ENCODE results near the gene ZDHHC11B.
A peak's percentile ranks its signal among the peaks of the same experiment; 100 is the strongest.
"Not testable (repeated sequence)": the region's sequence is repeated elsewhere in the genome, so short reads cannot be mapped to it uniquely, and the experiment has no call there.

Gene ZDHHC11B

GRCh38 chr5:694042-694431, 90.5 kb downstream of the ZDHHC11B start:
- DNase-seq (ENCODE audit: low spot score); in situ Hi-C loops (cut with MboI; ENCODE audit: low pct_unique_long_range_greater_than_20kb, low sequenced_read_pairs, unreplicated experiment): not testable (repeated sequence)

GRCh38 chr5:693271-694041, 91.1 kb downstream of the ZDHHC11B start, which contains the start of gene TPPP:
TSS of gene TPPP (minus strand) at chr5:693352. CDS start at chr5:678060, 15,292 bp downstream.
- peak; percentile 93 for DNase-seq (ENCODE audit: low spot score)
- in situ Hi-C loops (cut with MboI; ENCODE audit: low pct_unique_long_range_greater_than_20kb, low sequenced_read_pairs, unreplicated experiment) = not testable (repeated sequence)

GRCh38 chr5:692529-693041, 91.9 kb downstream of the ZDHHC11B start:
- in situ Hi-C loops (cut with MboI; ENCODE audit: low pct_unique_long_range_greater_than_20kb, low sequenced_read_pairs, unreplicated experiment); DNase-seq (ENCODE audit: low spot score): not testable (repeated sequence)

GRCh38 chr5:691817-692528, 92.6 kb downstream of the ZDHHC11B start:
- TF ChIP-seq CTCF (IDR thresholded peaks at IDR 0.05; ENCODE audit: extremely low read depth, insufficient read depth, missing control alignments) = no peak
- in situ Hi-C loops (cut with MboI; ENCODE audit: low pct_unique_long_range_greater_than_20kb, low sequenced_read_pairs, unreplicated experiment) = no loop called here
- no peak for DNase-seq (ENCODE audit: low spot score)

- DNase-seq (ENCODE audit: low spot score); in situ Hi-C loops (cut with MboI; ENCODE audit: low pct_unique_long_range_greater_than_20kb, low sequenced_read_pairs, unreplicated experiment): not testable (repeated sequence)
Observed at GRCh38 chr5:691049-691448, 93.5 kb downstream of the ZDHHC11B start.

- in situ Hi-C loops (cut with MboI; ENCODE audit: low pct_unique_long_range_greater_than_20kb, low sequenced_read_pairs, unreplicated experiment); DNase-seq (ENCODE audit: low spot score): not testable (repeated sequence)
Observed at GRCh38 chr5:690293-690692, 94.2 kb downstream of the ZDHHC11B start.

- in situ Hi-C loops (cut with MboI; ENCODE audit: low pct_unique_long_range_greater_than_20kb, low sequenced_read_pairs, unreplicated experiment) = loop anchor here (10.0 kb wide), 1 partner anchor 86 kb away; no protein-coding TSS in a partner anchor
- DNase-seq (ENCODE audit: low spot score) = not testable (repeated sequence)
Observed at GRCh38 chr5:688348-689010, 96.0 kb downstream of the ZDHHC11B start.

GRCh38 chr5:686936-687335, 97.6 kb downstream of the ZDHHC11B start:
- DNase-seq (ENCODE audit: low spot score) = not testable (repeated sequence)
- in situ Hi-C loops (cut with MboI; ENCODE audit: low pct_unique_long_range_greater_than_20kb, low sequenced_read_pairs, unreplicated experiment) = loop anchor here (10.0 kb wide), 1 partner anchor 88 kb away; no protein-coding TSS in a partner anchor

- in situ Hi-C loops (cut with MboI; ENCODE audit: low pct_unique_long_range_greater_than_20kb, low sequenced_read_pairs, unreplicated experiment) = loop anchor here (10.0 kb wide), 1 partner anchor 89 kb away; no protein-coding TSS in a partner anchor
- not testable (repeated sequence) for DNase-seq (ENCODE audit: low spot score)
Observed at GRCh38 chr5:686172-686523, 98.4 kb downstream of the ZDHHC11B start.

GRCh38 chr5:685262-686171, 99.0 kb downstream of the ZDHHC11B start:
- TF ChIP-seq CTCF (IDR thresholded peaks at IDR 0.05; ENCODE audit: extremely low read depth, insufficient read depth, missing control alignments) = no peak

More at GRCh38 chr5:685262-686171, 99.0 kb downstream of the ZDHHC11B start:
- DNase-seq (ENCODE audit: low spot score) = no peak
- in situ Hi-C loops (cut with MboI; ENCODE audit: low pct_unique_long_range_greater_than_20kb, low sequenced_read_pairs, unreplicated experiment) = loop anchor here (10.0 kb wide), 1 partner anchor 89 kb away; no protein-coding TSS in a partner anchor
